ENCODE data around the gene POLD3.

DNA sequence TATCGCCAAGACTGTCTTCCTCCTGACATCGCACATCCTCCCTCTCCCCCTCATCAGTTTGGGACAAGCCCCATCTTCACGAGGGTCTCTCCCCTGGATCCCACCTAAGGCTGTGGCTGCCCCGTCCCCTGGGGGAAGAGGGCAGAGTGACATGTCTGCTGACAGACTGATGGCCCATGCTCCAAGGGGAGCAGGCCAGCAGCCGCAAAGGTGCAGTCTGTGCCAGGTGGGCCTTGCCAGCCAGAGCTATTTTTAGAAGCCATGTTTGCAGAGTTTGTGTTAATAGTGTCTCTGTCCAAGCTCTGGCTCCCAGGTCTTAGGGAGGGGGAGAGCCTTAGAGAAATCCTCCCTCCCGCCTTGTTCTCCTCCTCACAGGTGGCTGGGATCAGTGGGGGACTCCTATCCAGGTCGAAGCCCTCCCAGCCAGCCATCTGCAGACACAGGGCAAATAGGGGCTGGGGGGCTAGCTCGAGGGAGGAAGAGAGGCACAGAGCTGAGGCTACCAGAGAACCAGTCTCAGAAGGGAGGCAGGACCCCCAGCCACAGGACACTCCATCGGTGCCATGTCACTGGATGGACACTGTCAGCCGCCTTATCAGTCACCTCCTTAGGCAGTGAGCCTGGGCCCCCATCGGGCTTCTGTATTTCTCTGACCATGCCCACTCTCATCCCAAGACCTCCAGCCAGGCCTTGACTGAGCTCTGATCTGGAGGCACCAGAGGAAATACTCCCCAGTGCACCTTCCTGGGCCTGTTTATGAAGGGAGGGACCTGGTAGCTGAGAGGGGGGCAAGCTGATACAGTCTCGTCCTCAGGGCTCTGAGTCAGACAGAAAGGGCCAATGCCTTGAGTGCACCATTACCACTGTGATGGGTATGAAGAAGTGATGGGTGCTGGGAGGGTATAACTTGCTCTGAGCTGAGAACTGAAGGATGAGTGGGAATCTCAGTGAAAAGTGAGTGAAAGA, 89.6 kb downstream of the POLD3 start:
- TF ChIP-seq TOX (CRISPR knock-in tag; IDR thresholded peaks at IDR 0.05; ENCODE audit: borderline replicate concordance) (no peak), ZFP3 (CRISPR knock-in tag; IDR thresholded peaks at IDR 0.05) (no peak), BACH2 (CRISPR knock-in tag; IDR thresholded peaks at IDR 0.05; ENCODE audit: borderline replicate concordance) (no peak), SNAI2 (CRISPR knock-in tag; IDR thresholded peaks at IDR 0.05) (no peak), ARNTL (CRISPR knock-in tag; IDR thresholded peaks at IDR 0.05; ENCODE audit: borderline replicate concordance, low read depth) (no peak), RARB (CRISPR knock-in tag; IDR thresholded peaks at IDR 0.05) (no peak)
- TF ChIP-seq, protein P1, sequence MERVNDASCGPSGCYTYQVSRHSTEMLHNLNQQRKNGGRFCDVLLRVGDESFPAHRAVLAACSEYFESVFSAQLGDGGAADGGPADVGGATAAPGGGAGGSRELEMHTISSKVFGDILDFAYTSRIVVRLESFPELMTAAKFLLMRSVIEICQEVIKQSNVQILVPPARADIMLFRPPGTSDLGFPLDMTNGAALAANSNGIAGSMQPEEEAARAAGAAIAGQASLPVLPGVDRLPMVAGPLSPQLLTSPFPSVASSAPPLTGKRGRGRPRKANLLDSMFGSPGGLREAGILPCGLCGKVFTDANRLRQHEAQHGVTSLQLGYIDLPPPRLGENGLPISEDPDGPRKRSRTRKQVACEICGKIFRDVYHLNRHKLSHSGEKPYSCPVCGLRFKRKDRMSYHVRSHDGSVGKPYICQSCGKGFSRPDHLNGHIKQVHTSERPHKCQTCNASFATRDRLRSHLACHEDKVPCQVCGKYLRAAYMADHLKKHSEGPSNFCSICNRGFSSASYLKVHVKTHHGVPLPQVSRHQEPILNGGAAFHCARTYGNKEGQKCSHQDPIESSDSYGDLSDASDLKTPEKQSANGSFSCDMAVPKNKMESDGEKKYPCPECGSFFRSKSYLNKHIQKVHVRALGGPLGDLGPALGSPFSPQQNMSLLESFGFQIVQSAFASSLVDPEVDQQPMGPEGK (CRISPR knock-in tag; IDR thresholded peaks at IDR 0.05; ENCODE audit: borderline replicate concordance): no peak
